HG02981 (cell line): ENCODE results near the gene SLC9B2.

Experiments used
- ATAC-seq: cut with Tn5 transposase; IDR thresholded peaks from one replicate; pipeline ENCODE4 v1.9.1; 2021; ENCODE audit warnings: mild to moderate bottlenecking, moderate library complexity; ENCODE audit not compliant: unreplicated experiment

SLC9B2 gene

GRCh38 chr4:103076747-103077347 lies at the start of gene SLC9B2:
Gene SLC9B2, minus strand, starts transcription at chr4:103076761. Its CDS starts 9,211 bp downstream, at chr4:103067550.
- ATAC-seq: peak; percentile 32

- no peak for ATAC-seq
Observed at GRCh38 chr4:103126126-103126525, 49.6 kb upstream of the SLC9B2 start.

- no peak for ATAC-seq
Observed at GRCh38 chr4:103123114-103123513, 46.6 kb upstream of the SLC9B2 start.

- no peak for ATAC-seq
Observed at GRCh38 chr4:103118166-103118565, 41.6 kb upstream of the SLC9B2 start.

GRCh38 chr4:103111598-103111997 lies 35.0 kb upstream of the SLC9B2 start:
- no peak for ATAC-seq

GRCh38 chr4:103108542-103108941 lies 32.0 kb upstream of the SLC9B2 start:
- no peak for ATAC-seq

GRCh38 chr4:103105558-103106356 lies 29.2 kb upstream of the SLC9B2 start:
- ATAC-seq: no peak

- no peak for ATAC-seq
Observed at GRCh38 chr4:103104886-103105285, 28.3 kb upstream of the SLC9B2 start.

- no peak for ATAC-seq
Observed at GRCh38 chr4:103100691-103101090, 24.1 kb upstream of the SLC9B2 start.

- peak; percentile 98 for ATAC-seq
Observed at GRCh38 chr4:103099691-103100392, 23.3 kb upstream of the SLC9B2 start, which contains the start of gene BDH2. Gene BDH2, minus strand, starts transcription at chr4:103099834. Its CDS starts 3,580 bp downstream, at chr4:103096254.

- ATAC-seq: no peak
Observed at GRCh38 chr4:103098756-103099440, 22.3 kb upstream of the SLC9B2 start.

GRCh38 chr4:103098341-103098740 lies 21.8 kb upstream of the SLC9B2 start:
- no peak for ATAC-seq

GRCh38 chr4:103097112-103097511 lies 20.6 kb upstream of the SLC9B2 start:
- no peak for ATAC-seq

- ATAC-seq: no peak
Observed at GRCh38 chr4:103095080-103095479, 18.5 kb upstream of the SLC9B2 start.

- ATAC-seq: no peak
Observed at GRCh38 chr4:103092245-103092644, 15.7 kb upstream of the SLC9B2 start.

- peak; percentile 81 for ATAC-seq
Observed at GRCh38 chr4:103091601-103092223, 15.2 kb upstream of the SLC9B2 start.

GRCh38 chr4:103089481-103089880 lies 12.9 kb upstream of the SLC9B2 start:
- no peak for ATAC-seq

- ATAC-seq: no peak
Observed at GRCh38 chr4:103086551-103086950, 10.0 kb upstream of the SLC9B2 start.

GRCh38 chr4:103085555-103086196 lies 9.1 kb upstream of the SLC9B2 start:
- ATAC-seq: no peak

GRCh38 chr4:103079621-103080020 lies 3.1 kb upstream of the SLC9B2 start:
- no peak for ATAC-seq
